RPMI8226 (cell line): ENCODE measurements around the gene USF3.

Experiments used
- DNase-seq: peaks from one replicate; pipeline ENCODE4 v3.0.0-alpha.2; 2015

Gene USF3

GRCh38 chr3:113606539-113607218 is 89.8 kb downstream of the USF3 start:
- peak; percentile 76 for DNase-seq

- no peak for DNase-seq
These were observed 93.6 kb downstream of the USF3 start for GRCh38 chr3:113602836-113603235.

DNA sequence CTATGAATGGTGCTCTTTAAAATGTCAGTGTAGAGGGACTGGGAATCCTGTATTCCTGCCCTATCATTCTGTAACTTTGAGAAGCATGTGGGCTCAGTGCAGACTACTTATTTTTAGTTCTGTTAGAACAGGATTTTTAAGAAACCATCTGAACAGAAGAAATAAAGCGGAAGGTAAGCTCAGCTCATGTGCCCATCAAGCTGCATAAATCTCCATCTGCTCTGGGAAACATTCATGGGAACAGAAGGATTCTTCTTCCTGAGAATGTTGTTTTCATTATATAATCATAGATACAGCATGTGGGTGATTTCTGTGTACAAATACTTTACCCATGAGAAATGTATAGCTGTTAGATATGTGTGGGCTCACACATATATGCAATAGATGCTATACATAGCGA is 94.2 kb downstream of the USF3 start:
- DNase-seq, result no peak

- DNase-seq, result no peak
These were observed 95.2 kb downstream of the USF3 start for GRCh38 chr3:113601240-113601639.

GRCh38 chr3:113600418-113601182 is 95.8 kb downstream of the USF3 start:
- DNase-seq, result no peak
